ENCODE measurements around the gene SYPL1.

GRCh38 chr7:106045586-106045985, 66.5 kb downstream of the SYPL1 start:
- TF ChIP-seq, protein P1, sequence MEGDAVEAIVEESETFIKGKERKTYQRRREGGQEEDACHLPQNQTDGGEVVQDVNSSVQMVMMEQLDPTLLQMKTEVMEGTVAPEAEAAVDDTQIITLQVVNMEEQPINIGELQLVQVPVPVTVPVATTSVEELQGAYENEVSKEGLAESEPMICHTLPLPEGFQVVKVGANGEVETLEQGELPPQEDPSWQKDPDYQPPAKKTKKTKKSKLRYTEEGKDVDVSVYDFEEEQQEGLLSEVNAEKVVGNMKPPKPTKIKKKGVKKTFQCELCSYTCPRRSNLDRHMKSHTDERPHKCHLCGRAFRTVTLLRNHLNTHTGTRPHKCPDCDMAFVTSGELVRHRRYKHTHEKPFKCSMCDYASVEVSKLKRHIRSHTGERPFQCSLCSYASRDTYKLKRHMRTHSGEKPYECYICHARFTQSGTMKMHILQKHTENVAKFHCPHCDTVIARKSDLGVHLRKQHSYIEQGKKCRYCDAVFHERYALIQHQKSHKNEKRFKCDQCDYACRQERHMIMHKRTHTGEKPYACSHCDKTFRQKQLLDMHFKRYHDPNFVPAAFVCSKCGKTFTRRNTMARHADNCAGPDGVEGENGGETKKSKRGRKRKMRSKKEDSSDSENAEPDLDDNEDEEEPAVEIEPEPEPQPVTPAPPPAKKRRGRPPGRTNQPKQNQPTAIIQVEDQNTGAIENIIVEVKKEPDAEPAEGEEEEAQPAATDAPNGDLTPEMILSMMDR (IDR thresholded peaks at IDR 0.05), result no peak
- no peak for TF ChIP-seq POLR2A (IDR thresholded peaks at IDR 0.05)
- TF ChIP-seq POLR2AphosphoS5 (IDR thresholded peaks at IDR 0.05; ENCODE audit: insufficient read depth in 1 of 2, low read depth in 1 of 2), result no peak

All from vagina (tissue), 2 donors.